H4 (cell line): Measurements from ENCODE around the gene POLQ. TPM values are rescaled to one million over a fixed set of nuclear protein-coding genes. Genes with fewer than 3 reads are reported as not detected.
"Not testable (repeated sequence)": the region's sequence is repeated elsewhere in the genome, so short reads cannot be mapped to it uniquely, and the experiment has no call there.

Experiments
- DNase-seq: peaks from one replicate; pipeline ENCODE4 v3.0.0-alpha.2; 2015; ENCODE audit warnings: low spot score
- total RNA-seq: library from RNA; depleted of rRNA; stranded (reverse); fragments of >200 nt; shearing (Covaris generic); gene quantifications from 2 replicates; pipeline ENCODE4 v1.2.3, GENCODE V29; 2014; rRNA removed

POLQ gene
- total RNA-seq, 1 experiment from 2014 or later = 8.9 TPM

- no peak for DNase-seq
Measured at GRCh38 chr3:121424549-121424948, 121.2 kb downstream of the POLQ start.

GRCh38 chr3:121418182-121418581 is 127.6 kb downstream of the POLQ start:
- DNase-seq = no peak

- DNase-seq = no peak
Measured at GRCh38 chr3:121414924-121415323, 130.9 kb downstream of the POLQ start.

- DNase-seq = no peak
Measured at GRCh38 chr3:121411523-121411922, 134.3 kb downstream of the POLQ start.

- no peak for DNase-seq
Measured at GRCh38 chr3:121405631-121406030, 140.2 kb downstream of the POLQ start.

- DNase-seq = no peak
Measured at GRCh38 chr3:121399820-121400219, 146.0 kb downstream of the POLQ start.

GRCh38 chr3:121398051-121398450 is 147.7 kb downstream of the POLQ start:
- not testable (repeated sequence) for DNase-seq

GRCh38 chr3:121395967-121396366 is 149.8 kb downstream of the POLQ start:
- DNase-seq = not testable (repeated sequence)

- DNase-seq = not testable (repeated sequence)
Measured at GRCh38 chr3:121388308-121388707, 157.5 kb downstream of the POLQ start.

Other genes starting within 250 kb of the POLQ start
- not detected in 2 replicates for gene ARGFX, start 22.0 kb upstream of the POLQ start, total RNA-seq
- not detected in 2 replicates for gene FBXO40, start 47.4 kb upstream of the POLQ start, total RNA-seq
- gene HCLS1, start 114.9 kb upstream of the POLQ start, total RNA-seq = 0.08 TPM in 1 of 2 replicates, not detected in the other
- 15.0 and 20.0 TPM in 2 replicates for gene GOLGB1, start 203.8 kb upstream of the POLQ start, total RNA-seq